ENCODE data around the gene ZFX. TPM values are rescaled to one million over a fixed set of nuclear protein-coding genes. Genes with fewer than 3 reads are reported as not detected.

Gene ZFX
- total RNA-seq, 1 donor, result 69.3 TPM

DNA sequence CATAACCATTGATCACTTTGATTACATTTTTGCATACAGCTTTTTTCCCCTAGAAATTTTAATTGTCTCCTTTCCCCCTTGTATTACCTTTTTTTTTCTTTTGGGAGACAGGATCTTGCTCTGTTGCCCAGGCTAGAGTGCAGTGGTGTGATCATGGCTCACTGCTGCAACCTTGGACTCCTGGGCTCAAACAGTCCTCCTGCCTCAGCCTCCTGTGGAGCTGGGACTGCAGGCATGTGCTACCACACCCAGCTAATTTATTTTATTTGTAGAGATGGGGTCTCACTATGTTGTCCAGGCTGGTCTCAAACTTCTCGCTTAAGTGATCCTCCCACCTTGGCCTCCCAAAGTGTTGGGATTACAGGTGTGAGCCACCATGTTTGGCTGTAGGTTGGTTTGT, 47.0 kb downstream of the ZFX start:
- no peak overlapping the region for H3K4me3 ChIP-seq (ENCODE audit: low read depth, low read length)
- DNase-seq (ENCODE audit: low read depth), result no peak
- no peak for TF ChIP-seq CTCF (IDR thresholded peaks at IDR 0.05; ENCODE audit: insufficient read depth, low read length)

DNA sequence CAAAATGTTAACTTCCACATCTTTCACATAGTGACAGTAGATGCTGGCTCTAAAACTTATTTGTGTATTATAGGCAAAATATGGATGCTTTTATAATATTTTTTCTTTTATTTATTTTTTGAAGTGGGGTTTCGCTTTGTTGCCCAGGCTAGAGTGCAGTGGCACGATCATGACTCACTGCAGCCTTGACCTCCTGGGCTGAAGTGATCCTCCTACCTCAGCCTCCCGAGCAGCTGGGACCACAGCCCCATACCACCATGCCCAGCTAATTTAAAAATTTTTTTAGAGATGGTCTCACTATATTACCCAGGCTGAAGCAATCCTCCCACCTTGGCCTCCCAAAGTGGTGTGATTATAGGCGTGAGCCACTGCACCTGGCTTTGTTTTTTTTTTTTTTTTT, 48.6 kb downstream of the ZFX start:
- no peak overlapping the region for H3K4me3 ChIP-seq (ENCODE audit: low read depth, low read length)
- no peak for DNase-seq (ENCODE audit: low read depth)
- no peak for TF ChIP-seq CTCF (IDR thresholded peaks at IDR 0.05; ENCODE audit: insufficient read depth, low read length)

- no peak for DNase-seq (ENCODE audit: low read depth)
- no peak for TF ChIP-seq CTCF (IDR thresholded peaks at IDR 0.05; ENCODE audit: insufficient read depth, low read length)
- H3K4me3 ChIP-seq (ENCODE audit: low read depth, low read length), result no peak overlapping the region
Measured at GRCh38 chrX:24200133-24200532, 50.6 kb downstream of the ZFX start.

DNA sequence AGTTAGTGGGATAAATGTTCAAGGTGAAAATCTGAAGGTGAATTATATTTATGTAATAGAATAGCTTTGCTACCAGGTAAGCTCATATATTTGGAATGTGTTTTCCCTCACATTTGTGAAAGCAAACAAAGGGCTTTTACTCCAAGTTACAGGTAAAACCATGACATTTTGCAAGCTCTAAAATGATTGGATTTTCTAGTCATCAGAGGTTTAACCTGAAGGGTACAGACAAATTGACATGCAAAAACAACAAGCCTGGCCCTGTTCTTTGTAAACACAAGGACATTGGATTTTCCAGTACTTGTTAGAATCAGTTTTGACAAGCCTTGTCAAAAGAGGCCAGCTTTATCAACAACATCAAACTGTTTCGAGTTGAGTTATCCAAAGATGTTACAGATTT, 51.7 kb downstream of the ZFX start:
- no peak for TF ChIP-seq CTCF (IDR thresholded peaks at IDR 0.05; ENCODE audit: insufficient read depth, low read length)
- no peak overlapping the region for H3K4me3 ChIP-seq (ENCODE audit: low read depth, low read length)
- no peak for DNase-seq (ENCODE audit: low read depth)

- no peak for TF ChIP-seq CTCF (IDR thresholded peaks at IDR 0.05; ENCODE audit: insufficient read depth, low read length)
- no peak overlapping the region for H3K4me3 ChIP-seq (ENCODE audit: low read depth, low read length)
- no peak for DNase-seq (ENCODE audit: low read depth)
Measured at GRCh38 chrX:24202465-24203031, 53.0 kb downstream of the ZFX start.

DNA sequence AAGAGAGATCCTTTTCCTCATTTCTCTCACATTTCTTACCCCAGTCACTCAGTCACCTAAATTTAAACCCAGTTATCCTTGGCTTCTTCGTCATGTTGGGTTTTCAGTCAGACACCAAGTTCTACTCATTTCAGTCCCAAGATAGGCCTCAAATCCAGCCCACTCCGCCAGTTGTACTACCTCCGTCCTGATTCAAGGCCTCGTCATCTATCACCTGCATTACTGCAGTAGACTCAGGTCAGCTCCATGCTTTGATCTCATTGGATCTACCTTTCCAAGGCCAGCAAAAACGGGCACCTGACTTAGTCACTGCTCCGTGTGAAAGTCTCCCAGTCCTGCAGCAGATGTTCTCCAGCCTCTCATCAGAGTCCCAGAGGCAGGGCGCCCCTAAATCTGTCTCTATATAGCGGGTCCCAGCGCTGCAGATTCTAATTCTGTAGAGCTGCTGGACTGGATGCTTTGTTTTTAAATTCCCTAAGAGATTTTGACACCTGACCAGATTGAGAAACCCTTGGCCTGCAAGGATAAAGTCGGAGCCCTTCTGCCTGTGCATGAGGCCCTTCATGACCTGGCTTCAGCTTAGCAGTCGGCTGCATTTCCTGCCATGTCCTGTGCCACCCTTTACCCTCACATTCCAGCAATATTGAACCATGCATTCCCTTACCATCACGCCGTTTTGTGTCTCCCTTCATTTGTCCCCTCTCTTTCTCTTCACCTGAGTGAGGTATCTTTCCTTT, 53.7 kb downstream of the ZFX start:
- no peak for TF ChIP-seq CTCF (IDR thresholded peaks at IDR 0.05; ENCODE audit: insufficient read depth, low read length)
- no peak overlapping the region for H3K4me3 ChIP-seq (ENCODE audit: low read depth, low read length)
- DNase-seq (ENCODE audit: low read depth), result no peak

Measured in fibroblast of the aortic adventitia (primary cell).